Activated CD8-positive, alpha-beta T cell treated with anti-CD3 and anti-CD28 coated beads, Interleukin-2, amount 10 ng/mL, durations not matched to agents 7 days and 5 days (primary cell): ENCODE results near the gene MYBPC2. TPM values are rescaled to one million over a fixed set of nuclear protein-coding genes. Genes with fewer than 3 reads are reported as not detected.
A peak's percentile ranks its signal among the peaks of the same experiment; 100 is the strongest.

Source experiments
- ATAC-seq: fragments of 150-1000 bp; cut with Tn5 transposase; one replicate; pipeline ENCODE4 v1.10.0; 2021; ENCODE audit warnings: moderate library complexity
- CTCF ChIA-PET: fragments of 350-600 bp; sonication (Branson Sonifier 250); formaldehyde crosslinking; loops from one replicate; lab custom pipeline; 2021; ENCODE audit warnings: antibody characterized with exemption; lab: Charles Lee
- POLR2A ChIA-PET: fragments of 350-600 bp; sonication (Branson Sonifier 250); formaldehyde crosslinking; loops from one replicate; lab custom pipeline; 2021; ENCODE audit warnings: antibody characterized with exemption; lab: Charles Lee
- DNase-seq: peaks from one replicate; pipeline ENCODE4 v3.0.0-alpha.2; 2020
- H3K27ac Mint-ChIP-seq: one replicate; pipeline ENCODE4 v1.8.0; 2021; ENCODE audit warnings: mild to moderate bottlenecking, mixed read lengths
- H3K27me3 Mint-ChIP-seq: one replicate; pipeline ENCODE4 v1.8.0; 2021; ENCODE audit warnings: low read depth, mixed read lengths
- H3K36me3 Mint-ChIP-seq: one replicate; pipeline ENCODE4 v1.8.0; 2021; ENCODE audit warnings: low read depth, mixed read lengths
- H3K4me1 Mint-ChIP-seq: one replicate; pipeline ENCODE4 v1.8.0; 2021; ENCODE audit warnings: low read depth, mixed read lengths
- H3K4me3 Mint-ChIP-seq: one replicate; pipeline ENCODE4 v1.8.0; 2021; ENCODE audit warnings: mild to moderate bottlenecking, mixed read lengths
- H3K9me3 Mint-ChIP-seq: one replicate; pipeline ENCODE4 v1.8.0; 2022; ENCODE audit warnings: mixed read lengths; ENCODE audit not compliant: insufficient read depth
- total RNA-seq, 2 experiments: library from RNA; stranded (reverse); gene quantifications; one replicate each; pipeline ENCODE4 v1.2.3, GENCODE V29; 2021

The MYBPC2 gene
- total RNA-seq, 2 experiments from 2014 or later, result not detected

- Mint-ChIP-seq H3K27me3 (no peaks in the 10 kb centered on the region), H3K4me3 (no peak overlapping the region), H3K27ac (no peak overlapping the region), H3K4me1 (no peaks in the 10 kb centered on the region), H3K9me3 (no peaks in the 10 kb centered on the region), H3K36me3 (peaks cover 44% of the 10 kb centered on the region)
- DNase-seq, result no peak
- CTCF ChIA-PET, result no interaction called here
- POLR2A ChIA-PET, result interaction anchor here (0.9 kb wide), 2 partner anchors 9 to 57 kb away, joined by 3 to 4 read pairs; no protein-coding TSS in a partner anchor
- ATAC-seq, result no peak
Observed at GRCh38 chr19:50393589-50393988, 39.1 kb upstream of the MYBPC2 start.

- POLR2A ChIA-PET, result interaction anchor here (0.9 to 1.0 kb wide), 3 partner anchors 8 to 56 kb away, joined by 3 to 4 read pairs (median 3); no protein-coding TSS in a partner anchor
Observed at GRCh38 chr19:50394017-50394416, 38.7 kb upstream of the MYBPC2 start.

GRCh38 chr19:50398675-50399367, 33.9 kb upstream of the MYBPC2 start:
- ATAC-seq, result no peak
- no peaks in the 10 kb centered on the region for H3K27me3 Mint-ChIP-seq
- no peak for DNase-seq
- ChIA-PET POLR2A (no interaction called here), CTCF (interaction anchor here (1.8 kb wide), 1 partner anchor 41 kb away, joined by 3 read pairs; no protein-coding TSS in a partner anchor)
- no peaks in the 10 kb centered on the region for H3K4me1 Mint-ChIP-seq
- no peak overlapping the region for H3K27ac Mint-ChIP-seq
- H3K9me3 Mint-ChIP-seq, result no peaks in the 10 kb centered on the region
- no peak overlapping the region for H3K4me3 Mint-ChIP-seq
- H3K36me3 Mint-ChIP-seq, result peaks cover 30% of the 10 kb centered on the region

More at GRCh38 chr19:50394017-50394416, 38.7 kb upstream of the MYBPC2 start:
- CTCF ChIA-PET, result no interaction called here
- Mint-ChIP-seq H3K9me3 (no peaks in the 10 kb centered on the region), H3K4me3 (no peak overlapping the region), H3K4me1 (no peaks in the 10 kb centered on the region), H3K36me3 (peaks cover 44% of the 10 kb centered on the region), H3K27me3 (no peaks in the 10 kb centered on the region), H3K27ac (no peak overlapping the region)
- ATAC-seq, result no peak
- no peak for DNase-seq

- Mint-ChIP-seq H3K9me3 (no peaks in the 10 kb centered on the region), H3K4me3 (no peak overlapping the region), H3K27me3 (no peaks in the 10 kb centered on the region), H3K4me1 (no peaks in the 10 kb centered on the region), H3K36me3 (peaks cover 30% of the 10 kb centered on the region), H3K27ac (no peak overlapping the region)
- no peak for ATAC-seq
- ChIA-PET POLR2A (no interaction called here), CTCF (interaction anchor here (1.8 kb wide), 1 partner anchor 42 kb away, joined by 3 read pairs; no protein-coding TSS in a partner anchor)
- no peak for DNase-seq
Observed at GRCh38 chr19:50399368-50399745, 33.3 kb upstream of the MYBPC2 start.

GRCh38 chr19:50401605-50402450, 30.9 kb upstream of the MYBPC2 start:
- H3K4me3 Mint-ChIP-seq, result no peak overlapping the region
- no peak for DNase-seq
- no peaks in the 10 kb centered on the region for H3K27me3 Mint-ChIP-seq
- no peak overlapping the region for H3K27ac Mint-ChIP-seq
- ATAC-seq, result no peak
- ChIA-PET CTCF (no interaction called here), POLR2A (no interaction called here)
- H3K36me3 Mint-ChIP-seq, result peaks cover 34% of the 10 kb centered on the region
- no peaks in the 10 kb centered on the region for H3K4me1 Mint-ChIP-seq
- no peaks in the 10 kb centered on the region for H3K9me3 Mint-ChIP-seq

GRCh38 chr19:50402544-50403301, 30.0 kb upstream of the MYBPC2 start:
- DNase-seq (no peak), ATAC-seq (no peak)
- Mint-ChIP-seq H3K27ac (peak overlapping the region; percentile 33), H3K36me3 (peaks cover 36% of the 10 kb centered on the region), H3K4me1 (no peaks in the 10 kb centered on the region), H3K27me3 (no peaks in the 10 kb centered on the region), H3K9me3 (no peaks in the 10 kb centered on the region), H3K4me3 (no peak overlapping the region)
- CTCF ChIA-PET, result no interaction called here
- POLR2A ChIA-PET, result no interaction called here

GRCh38 chr19:50406156-50406820, 26.4 kb upstream of the MYBPC2 start:
- POLR2A ChIA-PET, result no interaction called here
- DNase-seq (no peak), ATAC-seq (no peak)
- no peaks in the 10 kb centered on the region for H3K27me3 Mint-ChIP-seq
- H3K27ac Mint-ChIP-seq, result no peak overlapping the region
- H3K4me3 Mint-ChIP-seq, result no peak overlapping the region
- CTCF ChIA-PET, result no interaction called here
- peaks cover 40% of the 10 kb centered on the region for H3K36me3 Mint-ChIP-seq
- no peaks in the 10 kb centered on the region for H3K9me3 Mint-ChIP-seq
- H3K4me1 Mint-ChIP-seq, result no peaks in the 10 kb centered on the region

- ChIA-PET CTCF (no interaction called here), POLR2A (no interaction called here)
- Mint-ChIP-seq H3K27me3 (no peaks in the 10 kb centered on the region), H3K27ac (no peak overlapping the region), H3K4me1 (no peaks in the 10 kb centered on the region), H3K36me3 (peaks cover 39% of the 10 kb centered on the region), H3K4me3 (no peak overlapping the region), H3K9me3 (no peaks in the 10 kb centered on the region)
- no peak for DNase-seq
- no peak for ATAC-seq
Observed at GRCh38 chr19:50406829-50407228, 25.9 kb upstream of the MYBPC2 start.

- ChIA-PET POLR2A (no interaction called here), CTCF (no interaction called here)
- Mint-ChIP-seq H3K36me3 (peaks cover 36% of the 10 kb centered on the region), H3K27me3 (no peaks in the 10 kb centered on the region), H3K27ac (no peak overlapping the region), H3K9me3 (no peaks in the 10 kb centered on the region), H3K4me3 (no peak overlapping the region), H3K4me1 (no peaks in the 10 kb centered on the region)
- no peak for DNase-seq
- no peak for ATAC-seq
Observed at GRCh38 chr19:50409347-50409746, 23.3 kb upstream of the MYBPC2 start.

- CTCF ChIA-PET, result no interaction called here
- Mint-ChIP-seq H3K4me3 (no peak overlapping the region), H3K36me3 (peaks cover 36% of the 10 kb centered on the region), H3K27me3 (no peaks in the 10 kb centered on the region), H3K9me3 (no peaks in the 10 kb centered on the region), H3K4me1 (no peaks in the 10 kb centered on the region), H3K27ac (no peak overlapping the region)
- ATAC-seq (no peak), DNase-seq (no peak)
- POLR2A ChIA-PET, result no interaction called here
Observed at GRCh38 chr19:50410109-50410508, 22.6 kb upstream of the MYBPC2 start.

- POLR2A ChIA-PET, result interaction anchor here (0.6 to 1.2 kb wide), 2 partner anchors 15 to 28 kb away, joined by 3 to 4 read pairs; partner anchors contain the start of gene POLD1
- peaks cover 25% of the 10 kb centered on the region for H3K36me3 Mint-ChIP-seq
- H3K4me3 Mint-ChIP-seq, result no peak overlapping the region
- no peaks in the 10 kb centered on the region for H3K27me3 Mint-ChIP-seq
- ATAC-seq (no peak), DNase-seq (no peak)
- H3K9me3 Mint-ChIP-seq, result no peaks in the 10 kb centered on the region
- no peak overlapping the region for H3K27ac Mint-ChIP-seq
- CTCF ChIA-PET, result interaction anchor here (0.6 kb wide), 1 partner anchor 72 kb away, joined by 3 read pairs; no protein-coding TSS in a partner anchor
- no peaks in the 10 kb centered on the region for H3K4me1 Mint-ChIP-seq
Observed at GRCh38 chr19:50412419-50412818, 20.3 kb upstream of the MYBPC2 start.
